ENCODE results near the gene STXBP1. TPM values are rescaled to one million over a fixed set of nuclear protein-coding genes. Genes with fewer than 3 reads are reported as not detected.

Gene STXBP1
- total and polyA plus RNA-seq, 2 donors (not counting 3 experiments of a cell fraction or from before 2014, with no cell fraction given): 18.8 to 51.3 TPM

Other genes with a start within 250 kb of the STXBP1 start
- gene SLC2A8, start 215.1 kb upstream of the STXBP1 start, total RNA-seq: 17.0 and 19.3 TPM in 2 replicates
- gene SLC2A8, start 215.1 kb upstream of the STXBP1 start, polyA plus RNA-seq: 26.1 and 33.5 TPM in 2 replicates
- gene ZNF79, start 187.9 kb upstream of the STXBP1 start, total RNA-seq: 8.9 and 10.6 TPM in 2 replicates
- gene ZNF79, start 187.9 kb upstream of the STXBP1 start, polyA plus RNA-seq: 6.1 and 6.3 TPM in 2 replicates
- gene RPL12, start 160.9 kb upstream of the STXBP1 start, total RNA-seq: 1,231 and 1,361 TPM in 2 replicates
- 2,140 and 3,007 TPM in 2 replicates for gene RPL12, start 160.9 kb upstream of the STXBP1 start, polyA plus RNA-seq
- gene LRSAM1, start 160.8 kb upstream of the STXBP1 start, total RNA-seq: 18.5 and 18.9 TPM in 2 replicates
- gene LRSAM1, start 160.8 kb upstream of the STXBP1 start, polyA plus RNA-seq: 10.8 and 12.6 TPM in 2 replicates
- not detected in 2 replicates for gene CFAP157, start 94.7 kb downstream of the STXBP1 start, total RNA-seq
- gene CFAP157, start 94.7 kb downstream of the STXBP1 start, polyA plus RNA-seq: 0.03 TPM in 1 of 2 replicates, not detected in the other
- 19.6 and 25.1 TPM in 2 replicates for gene PTRH1, start 103.4 kb downstream of the STXBP1 start, total RNA-seq
- gene PTRH1, start 103.4 kb downstream of the STXBP1 start, polyA plus RNA-seq: 52.2 and 73.6 TPM in 2 replicates
- gene TTC16, start 103.8 kb downstream of the STXBP1 start, total RNA-seq: not detected in 2 replicates
- gene TTC16, start 103.8 kb downstream of the STXBP1 start, polyA plus RNA-seq: not detected in 2 replicates
- gene TOR2A, start 123.0 kb downstream of the STXBP1 start, total RNA-seq: 17.1 and 19.3 TPM in 2 replicates
- 23.9 and 28.8 TPM in 2 replicates for gene TOR2A, start 123.0 kb downstream of the STXBP1 start, polyA plus RNA-seq
- gene SH2D3C, start 166.4 kb downstream of the STXBP1 start, total RNA-seq: 95.0 and 102 TPM in 2 replicates
- gene SH2D3C, start 166.4 kb downstream of the STXBP1 start, polyA plus RNA-seq: 173 and 218 TPM in 2 replicates
- 124 and 128 TPM in 2 replicates for gene CDK9, start 173.8 kb downstream of the STXBP1 start, total RNA-seq
- gene CDK9, start 173.8 kb downstream of the STXBP1 start, polyA plus RNA-seq: 92.2 and 99.0 TPM in 2 replicates
- gene FPGS, start 190.6 kb downstream of the STXBP1 start, total RNA-seq: 90.2 and 90.7 TPM in 2 replicates
- 77.7 and 129 TPM in 2 replicates for gene FPGS, start 190.6 kb downstream of the STXBP1 start, polyA plus RNA-seq
- gene ENG, start 242.4 kb downstream of the STXBP1 start, total RNA-seq: 688 and 728 TPM in 2 replicates
- gene ENG, start 242.4 kb downstream of the STXBP1 start, polyA plus RNA-seq: 338 and 355 TPM in 2 replicates

Data from endothelial cell of umbilical vein (primary cell).